ENCODE measurements around the gene ZNF19.

ZNF19 gene

DNA sequence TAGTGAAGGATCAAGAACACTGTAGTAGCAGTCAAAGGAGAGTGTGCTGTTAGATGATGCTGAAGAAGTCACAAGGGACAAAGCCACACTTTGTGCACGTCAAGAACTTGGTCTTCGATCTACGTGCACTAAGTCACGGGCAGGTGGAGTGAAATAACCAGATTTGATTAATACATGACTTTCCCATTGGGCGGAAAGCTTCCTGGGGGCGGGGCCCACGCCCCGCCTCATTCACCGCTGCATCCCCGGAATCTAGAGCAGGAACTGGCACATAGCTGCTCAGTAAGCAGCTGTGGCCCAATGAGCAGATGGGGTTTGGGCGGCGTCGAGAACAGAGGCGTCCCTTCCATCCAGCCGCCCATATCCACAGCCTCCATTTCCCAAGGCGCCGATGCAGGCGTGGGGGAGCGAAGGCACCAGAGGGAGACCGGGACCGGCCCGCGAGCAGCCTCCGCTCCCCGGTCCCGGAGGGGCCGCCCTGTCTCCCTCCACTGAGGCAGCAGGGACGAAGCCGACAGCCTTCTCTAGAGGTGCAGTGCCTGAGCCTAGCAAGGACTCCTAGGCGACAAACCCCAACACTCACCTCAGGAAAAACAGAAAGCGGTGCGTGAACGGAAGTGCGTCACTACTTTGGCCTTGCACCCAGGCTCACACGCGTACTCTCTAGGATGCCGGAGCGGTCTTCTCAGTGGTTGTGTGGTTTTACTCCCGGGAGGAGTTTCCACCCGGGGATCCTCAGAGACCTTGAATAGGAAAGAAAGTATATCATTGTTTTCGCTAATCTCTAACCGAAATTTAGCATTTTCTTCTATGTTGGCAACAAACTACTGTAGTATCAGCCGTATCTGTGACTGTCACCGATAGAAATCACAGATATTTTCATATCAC, 4.9 kb downstream of the ZNF19 start:
- peak; percentile 73 to 74 for DNase-seq

- DNase-seq: no peak
Observed at GRCh38 chr16:71482569-71482968, 6.6 kb downstream of the ZNF19 start.

DNA sequence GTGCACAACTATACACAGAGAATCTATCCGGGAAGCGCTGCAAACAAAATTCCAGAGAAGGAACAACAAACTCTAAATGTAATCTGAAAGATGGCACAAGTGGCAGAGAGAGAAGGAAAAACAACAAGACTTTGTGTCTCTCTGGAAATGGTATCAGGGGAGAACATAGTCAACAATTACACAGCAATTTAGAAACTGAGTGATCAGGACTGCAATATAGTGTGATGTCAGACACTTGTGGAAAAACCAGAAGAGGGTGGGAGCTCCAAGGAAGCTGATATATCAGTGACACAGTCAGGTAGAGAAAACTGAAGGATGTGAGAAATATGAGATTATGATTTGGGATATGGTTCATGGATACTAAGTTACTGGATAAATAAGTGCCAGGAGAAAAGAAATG, 8.2 kb downstream of the ZNF19 start:
- no peak for DNase-seq

DNA sequence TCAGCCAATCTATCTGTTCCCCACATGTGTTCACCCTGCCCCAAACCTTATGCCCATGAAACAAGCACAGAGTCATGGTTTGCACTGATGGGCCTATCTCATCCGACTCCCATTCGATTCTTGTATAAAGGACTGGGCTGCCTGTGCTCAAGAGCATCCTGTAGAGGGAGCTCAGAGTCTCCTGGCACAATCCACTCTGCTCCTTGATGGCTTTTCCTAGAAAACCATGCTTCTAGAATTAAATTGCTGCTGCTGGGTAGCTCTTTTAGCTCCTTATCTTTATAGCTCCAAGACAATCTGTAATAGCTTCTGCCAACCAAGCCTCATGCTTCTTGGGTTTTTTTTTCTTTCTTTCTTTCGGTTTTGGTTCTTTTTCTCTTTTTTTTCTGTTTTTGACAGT, 9.7 kb downstream of the ZNF19 start:
- DNase-seq: no peak

- DNase-seq: no peak
Observed at GRCh38 chr16:71476457-71477124, 12.5 kb downstream of the ZNF19 start.

GRCh38 chr16:71474864-71475263, 14.3 kb downstream of the ZNF19 start:
- DNase-seq: no peak

DNA sequence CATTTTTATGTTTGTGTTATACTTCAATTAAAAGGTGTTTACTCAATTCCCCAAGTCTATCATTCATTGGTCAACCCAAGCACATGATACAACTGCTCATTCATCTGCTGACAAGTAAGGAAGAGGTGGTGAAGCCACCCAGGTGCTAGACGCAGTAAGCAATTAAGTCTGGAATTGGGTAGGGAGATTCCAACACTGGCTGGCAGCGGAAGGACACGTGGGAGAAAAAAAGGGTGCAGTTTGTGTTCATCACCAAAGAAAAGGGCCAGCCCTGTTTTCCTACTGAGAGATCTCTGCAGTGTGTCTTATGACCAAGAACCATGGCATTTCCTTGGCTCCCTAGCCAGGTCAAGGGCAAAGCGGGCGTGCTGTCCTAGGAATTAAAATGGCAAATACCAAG, 15.2 kb downstream of the ZNF19 start:
- DNase-seq: no peak

DNA sequence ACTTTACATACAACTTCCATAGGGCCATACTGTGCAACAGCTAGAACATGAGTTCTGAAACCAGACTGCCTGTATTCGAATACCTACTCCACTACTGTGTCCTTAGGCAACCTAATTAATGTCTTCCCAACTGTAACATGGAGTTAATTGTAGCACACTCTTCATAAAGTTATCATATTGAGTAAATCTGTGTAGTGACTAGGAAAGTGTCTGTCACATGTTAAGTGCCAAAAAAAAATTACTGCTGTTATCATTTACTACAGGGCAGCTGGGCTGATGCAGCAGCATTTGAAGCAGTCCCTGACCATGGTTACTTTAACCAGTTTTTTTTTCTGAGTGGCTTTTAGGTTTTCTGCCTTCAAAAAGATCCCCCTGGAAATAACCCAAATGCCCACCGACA, 16.2 kb downstream of the ZNF19 start:
- no peak for DNase-seq

GRCh38 chr16:71472051-71472450, 17.1 kb downstream of the ZNF19 start:
- no peak for DNase-seq

DNA sequence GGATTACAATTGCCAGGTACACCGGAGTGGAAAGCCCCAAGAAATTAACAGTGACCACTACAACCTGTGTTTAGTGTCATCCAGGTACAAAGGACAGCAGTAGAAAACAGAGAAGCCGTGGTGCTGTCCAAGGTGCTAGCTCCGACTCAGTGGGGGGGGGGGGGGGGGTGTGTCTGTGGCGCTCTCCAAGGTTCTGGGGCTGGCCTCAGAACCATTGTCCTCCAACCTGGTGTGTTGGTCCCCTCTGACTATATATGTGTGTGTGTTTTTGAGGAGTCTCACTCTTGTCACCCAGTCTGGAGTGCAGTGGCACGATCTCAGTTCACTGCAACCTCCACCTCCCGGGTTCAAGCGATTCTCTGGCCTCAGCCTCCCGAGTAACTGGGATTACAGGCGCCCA, 21.3 kb downstream of the ZNF19 start:
- peak; percentile 23 to 31 for DNase-seq

DNA sequence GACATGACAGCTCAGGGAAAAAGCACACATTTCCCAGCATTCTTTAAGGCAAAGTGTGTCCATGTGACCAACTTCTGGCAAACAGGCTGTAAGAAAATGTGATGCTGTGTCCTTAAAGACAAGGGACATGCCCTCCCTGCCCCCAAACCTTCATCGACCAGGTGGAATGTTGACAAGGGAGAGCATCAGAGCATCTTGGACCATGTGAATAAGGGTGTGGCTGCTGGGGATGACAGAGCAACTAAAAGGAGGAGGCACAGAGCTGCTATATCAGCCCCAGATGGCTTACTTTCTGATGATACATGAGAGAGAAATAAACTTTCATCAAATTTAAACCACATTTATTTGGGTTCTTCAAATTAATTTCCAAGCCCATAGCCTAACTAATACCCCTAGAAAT, 24.9 kb downstream of the ZNF19 start:
- no peak for DNase-seq

DNA sequence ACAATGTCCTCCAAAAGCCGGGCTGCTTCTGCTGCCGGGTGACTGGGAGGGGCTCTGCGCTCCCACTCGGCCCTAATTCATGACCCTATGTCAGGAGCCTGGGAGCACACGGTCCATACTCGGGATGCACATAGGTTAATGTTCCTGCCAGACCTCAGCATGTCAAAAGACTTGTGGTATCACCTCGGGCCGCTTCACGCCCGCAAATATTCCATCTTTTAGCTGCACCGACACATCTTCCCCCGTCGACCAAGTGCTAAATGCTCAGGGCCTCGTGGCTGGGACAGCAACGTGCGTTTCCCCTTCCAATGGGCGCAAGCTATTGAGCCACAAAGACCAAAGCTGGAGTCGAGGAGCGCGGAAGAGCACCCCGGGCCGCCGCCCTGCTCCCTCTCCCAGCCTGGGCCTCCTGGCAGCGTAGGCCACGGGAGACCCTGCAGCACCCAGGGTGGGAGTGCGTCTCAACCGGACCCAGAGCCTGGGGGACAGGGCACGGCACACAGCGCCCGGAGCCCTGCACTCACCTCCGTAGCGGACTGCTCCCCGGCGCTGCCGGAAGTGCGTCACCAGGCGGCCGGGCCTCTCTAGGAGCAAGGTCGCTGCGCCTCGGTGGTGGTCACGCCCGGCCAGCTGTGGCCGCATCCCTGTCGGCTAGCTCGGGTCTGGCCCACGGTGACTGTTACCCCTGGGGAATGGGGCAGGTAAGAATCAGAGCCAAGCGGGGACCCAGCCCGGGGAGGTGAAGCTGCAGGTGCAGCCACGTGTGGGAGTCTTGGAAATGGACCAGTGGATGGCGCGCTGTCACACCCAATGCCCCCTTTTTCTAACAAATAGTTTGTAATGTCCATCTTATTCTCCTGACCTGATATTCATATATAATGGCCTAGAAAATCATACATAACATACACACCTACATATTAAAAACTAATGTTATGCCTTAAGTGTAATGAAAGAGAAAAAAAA, 27.2 kb downstream of the ZNF19 start, which contains the start of gene ZNF23:
TSS of gene ZNF23 (minus strand) at position 562 of the 963 bp plus-strand sequence. CDS start 5,451 bp downstream, outside the sequence.
- peak; percentile 72 for DNase-seq

GRCh38 chr16:71460941-71461340, 28.2 kb downstream of the ZNF19 start:
- DNase-seq: no peak

- no peak for DNase-seq
Observed at GRCh38 chr16:71460236-71460635, 28.9 kb downstream of the ZNF19 start.

GRCh38 chr16:71459510-71459909, 29.6 kb downstream of the ZNF19 start:
- DNase-seq: no peak

DNA sequence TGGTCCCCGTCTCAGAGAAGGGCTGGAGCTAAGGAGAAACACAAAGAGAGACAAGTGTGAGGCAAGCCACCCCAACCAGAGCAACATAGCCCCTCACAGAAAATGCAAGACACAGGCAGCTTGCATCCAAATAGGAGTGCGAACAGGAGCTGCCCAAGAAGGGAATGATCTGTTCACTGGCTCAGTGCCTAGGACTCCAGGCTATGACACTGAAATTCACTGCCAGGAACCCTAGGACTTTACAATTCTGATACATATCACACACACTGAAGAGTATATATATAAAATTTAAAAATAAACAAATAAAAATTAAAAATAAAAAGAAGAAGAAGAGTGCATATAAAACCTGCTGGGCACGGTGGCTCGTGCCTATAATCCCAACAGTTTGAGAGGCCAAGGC, 32.3 kb downstream of the ZNF19 start:
- DNase-seq: no peak

DNA sequence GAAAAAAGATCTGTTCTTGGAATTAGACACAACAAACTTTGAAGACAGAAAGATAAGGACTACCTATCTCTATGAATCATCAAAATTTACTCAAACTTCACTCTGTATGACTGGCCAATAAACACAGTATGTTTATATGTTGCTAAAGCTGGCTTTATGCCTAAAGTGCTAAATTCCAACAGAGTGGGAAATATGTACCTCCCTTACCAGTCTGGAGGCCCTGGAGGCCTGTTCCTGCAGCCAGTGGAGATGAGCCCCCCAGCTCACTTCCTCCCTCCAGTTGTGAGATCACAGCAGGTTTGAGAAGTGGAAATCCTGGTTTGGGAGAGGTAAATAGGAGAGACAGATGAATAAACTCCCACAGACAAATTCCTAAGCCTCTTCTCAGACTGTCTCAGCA, 36.1 kb downstream of the ZNF19 start:
- no peak for DNase-seq

DNA sequence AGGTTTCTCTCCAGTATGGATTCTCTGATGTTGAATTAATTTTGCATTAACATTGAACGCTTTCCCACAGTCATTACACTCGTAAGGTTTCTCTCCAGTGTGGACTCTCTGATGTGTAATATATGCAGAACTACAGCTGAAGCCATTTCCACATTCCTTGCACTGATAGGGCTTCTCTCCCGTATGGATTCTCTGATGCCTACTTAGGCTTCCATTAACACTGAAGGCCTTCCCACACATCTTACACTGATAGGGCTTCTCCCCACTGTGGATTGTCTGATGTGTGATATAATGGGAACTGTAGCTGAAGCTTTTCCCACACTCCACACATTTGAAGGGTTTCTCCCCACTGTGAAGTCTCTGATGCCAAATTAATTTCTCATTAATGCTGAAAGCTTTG, 40.1 kb downstream of the ZNF19 start:
- no peak for DNase-seq

DNA sequence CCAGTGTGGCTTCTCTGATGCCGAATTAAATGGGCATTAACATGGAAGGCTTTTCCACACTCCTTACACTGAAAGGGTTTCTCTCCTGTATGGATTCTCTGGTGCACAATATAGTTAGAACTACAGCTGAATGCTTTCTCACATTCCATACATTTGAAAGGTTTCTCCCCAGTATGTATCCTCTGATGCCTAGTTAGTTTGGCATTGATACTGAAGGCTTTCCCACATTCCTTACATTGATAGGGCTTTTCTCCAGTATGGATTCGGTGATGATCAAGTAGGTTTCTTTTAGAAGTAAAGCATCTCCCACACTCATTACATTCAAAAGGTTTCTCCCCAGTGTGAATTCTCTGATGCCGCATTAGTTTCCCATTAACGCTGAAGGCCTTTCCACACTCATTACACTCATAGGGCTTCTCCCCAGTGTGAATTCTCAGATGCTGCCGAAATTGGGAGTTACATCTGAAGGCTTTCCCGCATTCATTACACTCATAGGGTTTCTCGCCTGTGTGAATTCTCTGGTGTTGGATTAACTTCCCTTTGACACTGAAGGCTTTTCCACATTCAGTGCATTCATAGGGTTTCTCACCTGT, 40.8 kb downstream of the ZNF19 start:
- DNase-seq: no peak

DNA sequence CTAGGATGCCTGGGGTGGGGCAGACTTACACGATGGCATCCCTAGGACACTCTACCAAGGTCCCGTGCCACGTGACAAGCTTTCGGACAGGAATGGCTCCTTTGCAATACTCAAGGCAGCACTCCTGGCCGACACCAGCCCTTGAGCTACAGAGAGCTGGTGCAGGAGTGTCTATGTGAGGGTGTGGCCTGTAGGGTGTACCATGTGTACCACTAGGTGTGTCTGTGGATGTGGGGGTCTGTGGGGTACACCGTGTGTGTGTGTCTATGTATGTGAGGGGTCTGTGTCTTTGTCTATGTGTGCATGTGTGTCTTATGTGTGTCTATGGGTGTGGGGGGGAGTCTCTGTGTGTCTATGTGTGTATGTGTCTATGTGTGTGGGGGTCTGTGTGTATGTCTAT, 45.4 kb downstream of the ZNF19 start:
- DNase-seq: no peak

GRCh38 chr16:71442051-71442440, 47.1 kb downstream of the ZNF19 start, which contains the start of gene TLE7:
Gene TLE7, minus strand, starts transcription at chr16:71442054. Its CDS starts 8,730 bp downstream, at chr16:71433324.
- no peak for DNase-seq

GRCh38 chr16:71441348-71442050, 47.6 kb downstream of the ZNF19 start:
- peak in 1 of 2 donors; percentile 28 for DNase-seq
